Dermis blood vessel endothelial cell (primary cell): Measurements from ENCODE around the gene F2RL3. TPM values are rescaled to one million over a fixed set of nuclear protein-coding genes. Genes with fewer than 3 reads are reported as not detected.

Experiments used
- DNase-seq: peaks from one replicate; pipeline ENCODE4 v3.0.0; 2010
- total RNA-seq: library from RNA; depleted of rRNA; stranded (reverse); fragments of >200 nt; gene quantifications from 2 replicates; pipeline ENCODE4 v1.2.3, GENCODE V29; 2014

The F2RL3 gene
- total RNA-seq, 1 donor from 2014 or later, result 14.0 TPM

- no peak for DNase-seq
Observed at GRCh38 chr19:16895467-16896145, 6.8 kb downstream of the F2RL3 start.

GRCh38 chr19:16896146-16897028 lies 7.6 kb downstream of the F2RL3 start:
- DNase-seq, result peak; percentile 23

- peak; percentile 97 for DNase-seq
Observed at GRCh38 chr19:16897029-16897855, 8.4 kb downstream of the F2RL3 start.

GRCh38 chr19:16897856-16898161 lies 9.0 kb downstream of the F2RL3 start:
- no peak for DNase-seq

GRCh38 chr19:16898361-16899015 lies 9.7 kb downstream of the F2RL3 start:
- no peak for DNase-seq

GRCh38 chr19:16899566-16900075 lies 10.8 kb downstream of the F2RL3 start:
- DNase-seq, result peak; percentile 73

GRCh38 chr19:16901491-16902175 lies 12.8 kb downstream of the F2RL3 start:
- DNase-seq, result no peak

- no peak for DNase-seq
Observed at GRCh38 chr19:16902545-16902944, 13.7 kb downstream of the F2RL3 start.

GRCh38 chr19:16903347-16903746 lies 14.5 kb downstream of the F2RL3 start:
- no peak for DNase-seq

- DNase-seq, result no peak
Observed at GRCh38 chr19:16904599-16904998, 15.8 kb downstream of the F2RL3 start.

- no peak for DNase-seq
Observed at GRCh38 chr19:16908759-16909158, 20.0 kb downstream of the F2RL3 start.

- DNase-seq, result no peak
Observed at GRCh38 chr19:16911046-16911445, 22.2 kb downstream of the F2RL3 start.

GRCh38 chr19:16912780-16913179 lies 24.0 kb downstream of the F2RL3 start:
- no peak for DNase-seq

GRCh38 chr19:16914421-16914820 lies 25.6 kb downstream of the F2RL3 start:
- no peak for DNase-seq

- no peak for DNase-seq
Observed at GRCh38 chr19:16915135-16915534, 26.3 kb downstream of the F2RL3 start.

GRCh38 chr19:16915734-16916133 lies 26.9 kb downstream of the F2RL3 start:
- no peak for DNase-seq

- no peak for DNase-seq
Observed at GRCh38 chr19:16917401-16917800, 28.6 kb downstream of the F2RL3 start.

- no peak for DNase-seq
Observed at GRCh38 chr19:16919496-16919895, 30.7 kb downstream of the F2RL3 start.

- DNase-seq, result no peak
Observed at GRCh38 chr19:16920816-16921529, 32.2 kb downstream of the F2RL3 start.

- DNase-seq, result no peak
Observed at GRCh38 chr19:16921766-16922591, 33.2 kb downstream of the F2RL3 start.
